Type B pancreatic cell (in vitro differentiated cells): Measurements from ENCODE around the gene C1QC. TPM values are rescaled to one million over a fixed set of nuclear protein-coding genes. Genes with fewer than 3 reads are reported as not detected.

ENCODE experiments used
- DNase-seq: peaks from one replicate; pipeline ENCODE4 v3.0.0; 2021; ENCODE audit warnings: mixed read lengths; ENCODE audit not compliant: unreplicated experiment; ENCODE audit errors: extremely low spot score
- H3K27ac Mint-ChIP-seq: 2 replicates; pipeline ENCODE4 v1.8.0; 2021; ENCODE audit warnings: mild to moderate bottlenecking, mixed read lengths
- H3K27me3 Mint-ChIP-seq: 2 replicates; pipeline ENCODE4 v1.8.0; 2021; ENCODE audit warnings: mixed read lengths
- H3K36me3 Mint-ChIP-seq: 2 replicates; pipeline ENCODE4 v1.8.0; 2021; ENCODE audit warnings: mixed read lengths
- H3K4me1 Mint-ChIP-seq: one replicate; pipeline ENCODE4 v1.8.0; 2021; ENCODE audit warnings: mixed read lengths; ENCODE audit not compliant: unreplicated experiment
- H3K4me3 Mint-ChIP-seq: 2 replicates; pipeline ENCODE4 v1.8.0; 2021; ENCODE audit warnings: mild to moderate bottlenecking, mixed read lengths
- H3K9me3 Mint-ChIP-seq: 2 replicates; pipeline ENCODE4 v1.8.0; 2021; ENCODE audit warnings: mixed read lengths
- CTCF ChIP-seq: fragments of 200-600 bp; sonication (generic); conservative IDR thresholded peaks from 2 replicates; pipeline ENCODE4 v1.5.0; 2021; ENCODE audit warnings: antibody characterized with exemption, mild to moderate bottlenecking
- total RNA-seq: library from RNA; stranded (reverse); gene quantifications from 2 replicates; pipeline ENCODE4 v1.2.1, GENCODE V29; 2021; ENCODE audit warnings: low replicate concordance

Gene C1QC
- total RNA-seq, 1 donor from 2014 or later, result not detected

- no peaks in the 10 kb centered on the region for H3K36me3 Mint-ChIP-seq
- no peak overlapping the region for H3K27ac Mint-ChIP-seq
- TF ChIP-seq CTCF, result no peak
- peaks cover 87% of the 10 kb centered on the region for H3K27me3 Mint-ChIP-seq
- no peaks in the 10 kb centered on the region for H3K9me3 Mint-ChIP-seq
- DNase-seq, result no peak
- no peaks in the 10 kb centered on the region for H3K4me1 Mint-ChIP-seq
- H3K4me3 Mint-ChIP-seq, result no peak overlapping the region
Measured at GRCh38 chr1:22628698-22629444, 14.6 kb upstream of the C1QC start.

- Mint-ChIP-seq H3K4me1 (no peaks in the 10 kb centered on the region), H3K9me3 (no peaks in the 10 kb centered on the region), H3K4me3 (no peak overlapping the region), H3K27me3 (peaks cover 79% of the 10 kb centered on the region), H3K27ac (no peak overlapping the region), H3K36me3 (no peaks in the 10 kb centered on the region)
- TF ChIP-seq CTCF, result no peak
- DNase-seq, result no peak
Measured at GRCh38 chr1:22629886-22630285, 13.5 kb upstream of the C1QC start.

- Mint-ChIP-seq H3K27me3 (peaks cover 45% of the 10 kb centered on the region), H3K27ac (no peak overlapping the region), H3K4me3 (no peak overlapping the region), H3K9me3 (no peaks in the 10 kb centered on the region), H3K4me1 (no peaks in the 10 kb centered on the region), H3K36me3 (no peaks in the 10 kb centered on the region)
- DNase-seq, result no peak
- TF ChIP-seq CTCF, result no peak
Measured at GRCh38 chr1:22633697-22634463, 9.6 kb upstream of the C1QC start.

- peaks cover 35% of the 10 kb centered on the region for H3K27me3 Mint-ChIP-seq
- no peaks in the 10 kb centered on the region for H3K4me1 Mint-ChIP-seq
- no peak for DNase-seq
- H3K36me3 Mint-ChIP-seq, result no peaks in the 10 kb centered on the region
- H3K27ac Mint-ChIP-seq, result no peak overlapping the region
- H3K4me3 Mint-ChIP-seq, result no peak overlapping the region
- no peak for TF ChIP-seq CTCF
- H3K9me3 Mint-ChIP-seq, result no peaks in the 10 kb centered on the region
Measured at GRCh38 chr1:22635436-22635835, 8.0 kb upstream of the C1QC start.

- DNase-seq, result no peak
- no peaks in the 10 kb centered on the region for H3K4me1 Mint-ChIP-seq
- no peaks in the 10 kb centered on the region for H3K36me3 Mint-ChIP-seq
- no peak within 1 kb of the TSS for H3K4me3 Mint-ChIP-seq
- TF ChIP-seq CTCF, result no peak
- peaks cover 32% of the 10 kb centered on the region for H3K27me3 Mint-ChIP-seq
- no peaks in the 10 kb centered on the region for H3K9me3 Mint-ChIP-seq
- no peak within 1 kb of the TSS for H3K27ac Mint-ChIP-seq
Measured at GRCh38 chr1:22636353-22636752, 7.1 kb upstream of the C1QC start, which contains the start of gene C1QA. Gene C1QA, plus strand, starts transcription at chr1:22636628. Its CDS starts 989 bp downstream, at chr1:22637617.
